H1 (cell line): ENCODE results near the gene COX10. TPM values are rescaled to one million over a fixed set of nuclear protein-coding genes. Genes with fewer than 3 reads are reported as not detected.

Experiments used
- CBX5 ChIP-seq: fragments of 300-800, 300-1000 bp; sonication (generic); IDR thresholded peaks from 2 replicates; pipeline ENCODE4 v1.7.1; 2016; ENCODE audit warnings: antibody characterized with exemption, low read length, low read depth
- CHD2 ChIP-seq: IDR thresholded peaks from 2 replicates; pipeline ENCODE4 v1.6.1; 2012; ENCODE audit warnings: low read length, improper control_type of control experiment
- CREB1 ChIP-seq: IDR thresholded peaks from 2 replicates; pipeline ENCODE4 v1.6.1; 2012; ENCODE audit warnings: inconsistent platforms
- E2F6 ChIP-seq: IDR thresholded peaks from 2 replicates; pipeline ENCODE4 v1.6.1; 2012; ENCODE audit warnings: inconsistent platforms
- EZH2 ChIP-seq: fragments of 200-600 bp; sonication (generic); IDR thresholded peaks from 2 replicates; pipeline ENCODE4 v1.7.1; 2012; ENCODE audit warnings: low read depth, mild to moderate bottlenecking, moderate library complexity, low read length, inconsistent platforms; ENCODE audit not compliant: severe bottlenecking
- GABPA ChIP-seq: IDR thresholded peaks from 2 replicates; pipeline ENCODE4 v1.6.1; 2011; ENCODE audit warnings: mild to moderate bottlenecking, low read length, moderate library complexity, borderline replicate concordance; ENCODE audit not compliant: insufficient read depth
- GTF2F1 ChIP-seq: IDR thresholded peaks from 2 replicates; pipeline ENCODE4 v1.6.1; 2012; ENCODE audit warnings: low read depth, low read length, improper control_type of control experiment, borderline replicate concordance
- KDM5A ChIP-seq: fragments of 200-600 bp; IDR thresholded peaks from 2 replicates; pipeline ENCODE4 v1.7.1; 2012; ENCODE audit warnings: mild to moderate bottlenecking, low read length, inconsistent platforms, mixed read lengths
- NANOG ChIP-seq: IDR thresholded peaks from 2 replicates; pipeline ENCODE4 v1.6.1; 2011; ENCODE audit warnings: low read length, low read depth, mild to moderate bottlenecking, inconsistent platforms; ENCODE audit not compliant: insufficient read depth, poor library complexity, severe bottlenecking
- PHF8 ChIP-seq: fragments of 200-600 bp; sonication (generic); conservative IDR thresholded peaks from 2 replicates; pipeline ENCODE4 v1.7.1; 2012; ENCODE audit warnings: low read depth, mild to moderate bottlenecking, inconsistent platforms, low read length, moderate library complexity
- POLR2A ChIP-seq, 2 experiments: IDR thresholded peaks; 1 replicate in 1 of 2; 2 replicates in 1 of 2; pipeline ENCODE4 v1.6.1; 2011; ENCODE audit warnings: low read depth in 2 of 2, low read length in 2 of 2, mild to moderate bottlenecking in 2 of 2; ENCODE audit errors: control extremely low read depth in 1 of 2
- POLR2AphosphoS5 ChIP-seq: IDR thresholded peaks from 2 replicates; pipeline ENCODE4 v1.6.1; 2011; ENCODE audit warnings: low read depth, low read length
- RAD21 ChIP-seq, 2 experiments: IDR thresholded peaks in 1 of 2; conservative IDR thresholded peaks in 1 of 2; 2 replicates each; pipeline ENCODE4 v1.6.1; 2011; ENCODE audit warnings: low read depth in 2 of 2, low read length in 2 of 2, improper control_type of control experiment in 1 of 2, inconsistent platforms in 1 of 2, mild to moderate bottlenecking in 1 of 2, moderate library complexity in 1 of 2
- RBBP5 ChIP-seq: IDR thresholded peaks from 2 replicates; pipeline ENCODE4 v1.7.1; 2012; ENCODE audit warnings: low read depth, mild to moderate bottlenecking, inconsistent platforms, low read length, moderate library complexity, borderline replicate concordance
- SAP30 ChIP-seq: fragments of 300-600 bp; sonication (generic); IDR thresholded peaks from 2 replicates; pipeline ENCODE4 v1.7.1; 2012; ENCODE audit warnings: low read length, moderate library complexity, mild to moderate bottlenecking, inconsistent platforms; ENCODE audit not compliant: insufficient read depth, insufficient replicate concordance
- SP1 ChIP-seq: IDR thresholded peaks from 2 replicates; pipeline ENCODE4 v1.6.1; 2011; ENCODE audit warnings: low read depth, low read length
- TAF1 ChIP-seq: IDR thresholded peaks from 2 replicates; pipeline ENCODE4 v1.6.1; 2011; ENCODE audit warnings: mild to moderate bottlenecking, low read depth, low read length
- TAF7 ChIP-seq: optimal IDR thresholded peaks from 2 replicates; pipeline ENCODE3; 2011; ENCODE audit warnings: low read depth, mild to moderate bottlenecking, inconsistent platforms, low read length, moderate library complexity, borderline replicate concordance
- TBP ChIP-seq: IDR thresholded peaks from 2 replicates; pipeline ENCODE4 v1.6.1; 2011; ENCODE audit warnings: low read depth, low read length, improper control_type of control experiment
- TEAD4 ChIP-seq: IDR thresholded peaks from 2 replicates; pipeline ENCODE4 v1.6.1; 2012; ENCODE audit warnings: low read depth, low read length, inconsistent platforms, mixed read lengths
- USF2 ChIP-seq: IDR thresholded peaks from 2 replicates; pipeline ENCODE4 v1.6.1; 2011; ENCODE audit warnings: low read length, improper control_type of control experiment
- YY1 ChIP-seq: IDR thresholded peaks from 2 replicates; pipeline ENCODE4 v1.6.1; 2011; ENCODE audit warnings: low read depth, mild to moderate bottlenecking, low read length
- polyA plus RNA-seq, 7 experiments: library from polyadenylated mRNA; depleted of rRNA in 3 of 7; stranded (reverse) in 5 of 7; unstranded in 2 of 7; fragments of >200 nt in 5 of 7; fragments of 200-250 nt in 2 of 7; gene quantifications; 1 replicate in 5 of 7; 2 replicates in 1 of 7; 4 replicates in 1 of 7; pipeline versions ENCODE4 v1.2.1 to v1.2.3, GENCODE V29; 2011 to 2013; ENCODE audit warnings: missing spikeins in 2 of 7, mixed read lengths in 2 of 7
- total RNA-seq: library from RNA; stranded (reverse); fragmentation: NEBNext Ultra II Directional; extraction: Animal tissue kit (Norgen Biotek cat#: 25700); gene quantifications from 2 replicates; pipeline ENCODE4 v1.2.1, GENCODE V29; 2021

Gene COX10
- total and polyA plus RNA-seq, 2 of the 8 experiments (the other 6 are each of a cell fraction or from before 2014, with no cell fraction given): 18.0 to 23.0 TPM

- TF ChIP-seq EZH2 (no peak), RAD21 (IDR thresholded peaks at IDR 0.05 in 1 of 2, conservative IDR thresholded peaks at IDR 0.05 in 1 of 2; ENCODE audit: low read depth in 2 of 2, low read length in 2 of 2) (peak; percentile 1 to 9; a peak in 1 of 4 replicates), CHD2 (peak; percentile 31), POLR2A (IDR thresholded peaks at IDR 0.05; ENCODE audit: control extremely low read depth in 1 of 2, low read depth in 2 of 2, low read length in 2 of 2) (peak; percentile 91 to 99), CREB1 (peak; percentile 87), GTF2F1 (no peak), SAP30 (peak; percentile 80), TEAD4 (no peak), GABPA (peak; percentile 94), POLR2AphosphoS5 (peak; percentile 84), USF2 (no peak), TAF7 (peak; percentile 87), YY1 (peak; percentile 98), PHF8 (peak; percentile 100), NANOG (no peak), SP1 (no peak), KDM5A (peak; percentile 93), TAF1 (peak; percentile 96), CBX5 (no peak), TBP (peak; percentile 89), E2F6 (peak; percentile 64), RBBP5 (peak; percentile 61; the same call in 1 of the 2 replicates)
These were observed at the start of gene COX10 (continued) for GRCh38 chr17:14069251-14070021.
